Stimulated activated CD4-positive, alpha-beta T cell treated with anti-CD3 and anti-CD28 coated beads, Interleukin-1b, Interleukin-23, amount 100 ng/mL, for 1 hour (primary cell): Measurements from ENCODE around the gene IL36G.

Source experiments
- DNase-seq, 2 donors: peaks; one replicate each; pipeline ENCODE4 v3.0.0-alpha.2; 2020; ENCODE audit warnings: low read depth in 2 of 2

IL36G gene

DNA sequence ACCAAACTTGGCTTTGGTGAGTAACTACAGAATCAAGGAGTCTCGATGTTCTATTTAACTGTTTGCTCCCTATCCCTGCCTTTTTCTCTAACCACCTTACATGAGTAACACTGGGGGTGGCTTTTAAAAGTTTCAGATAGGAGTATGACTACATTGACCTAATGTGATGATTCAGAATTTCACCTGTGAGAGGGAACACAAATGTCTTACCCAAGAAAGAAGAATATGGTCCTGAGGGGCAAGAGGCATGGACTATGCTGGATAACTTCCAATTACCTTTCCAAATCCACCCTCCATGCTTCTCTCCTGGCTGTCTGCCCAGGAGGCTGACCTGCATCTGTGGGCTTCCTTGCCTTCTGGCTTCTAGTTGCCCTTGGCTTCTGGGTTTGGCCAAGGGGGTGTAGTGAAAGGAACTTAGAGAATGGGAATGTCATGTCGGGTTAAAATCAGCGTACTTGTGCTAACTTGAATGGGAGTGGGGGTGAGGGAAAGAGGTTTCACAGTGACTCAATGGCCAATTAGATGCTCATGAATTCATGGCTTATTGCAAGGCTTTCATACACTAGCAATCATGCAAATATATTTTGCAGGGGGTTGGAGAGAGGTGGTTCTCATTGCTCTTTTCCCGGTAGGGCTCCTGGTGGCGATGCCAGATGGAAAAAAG, 5.3 kb upstream of the IL36G start:
- DNase-seq: no peak

GRCh38 chr2:112973156-112973555, 4.7 kb upstream of the IL36G start:
- DNase-seq: no peak

- no peak for DNase-seq
These were observed 1.9 kb downstream of the IL36G start for GRCh38 chr2:112979731-112980130.

DNA sequence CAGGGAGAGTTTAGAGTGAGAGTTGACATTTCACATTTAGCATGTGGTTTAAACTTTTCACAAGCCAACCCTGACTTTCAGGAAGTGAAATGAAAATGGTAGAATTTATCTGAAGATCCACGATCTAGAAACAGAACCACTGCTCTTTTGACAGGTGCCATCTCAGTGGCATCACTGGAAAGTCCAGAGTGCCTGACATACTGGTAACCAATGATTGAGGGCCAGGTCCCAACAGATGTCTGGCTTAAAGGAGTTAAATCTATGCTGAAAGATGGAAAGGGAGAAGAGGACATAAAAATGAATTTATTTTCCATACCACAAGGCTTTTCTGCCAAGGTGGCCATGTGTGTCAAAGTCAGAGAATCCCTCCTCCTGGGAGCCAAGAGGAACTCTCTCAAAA, 2.7 kb downstream of the IL36G start:
- DNase-seq: no peak

GRCh38 chr2:112985090-112985489, 7.3 kb downstream of the IL36G start:
- DNase-seq: no peak

DNA sequence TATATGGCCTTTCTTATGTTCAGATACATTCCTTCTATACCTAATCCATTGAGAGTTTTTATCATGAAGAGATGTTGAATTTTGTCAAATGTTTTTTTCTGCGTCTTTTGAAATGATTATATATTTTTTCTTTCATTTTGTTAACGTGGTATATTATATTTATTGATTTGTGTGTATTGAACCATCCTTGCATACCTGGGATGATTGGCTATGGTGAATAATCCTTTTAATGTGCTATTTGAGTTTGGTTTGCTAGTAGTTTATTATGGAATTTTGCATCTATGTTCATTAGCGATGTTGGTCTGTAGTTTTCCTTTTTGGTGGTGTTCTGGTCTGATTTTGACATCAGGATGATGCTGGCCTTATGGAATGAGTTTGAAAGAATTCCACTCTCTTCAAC, 11.8 kb downstream of the IL36G start:
- DNase-seq: no peak

- no peak for DNase-seq
These were observed 16.0 kb downstream of the IL36G start for GRCh38 chr2:112993831-112994230.

GRCh38 chr2:112994648-112995047, 16.8 kb downstream of the IL36G start:
- no peak for DNase-seq

- DNase-seq: no peak
These were observed 17.6 kb downstream of the IL36G start for GRCh38 chr2:112995346-112995920.

- DNase-seq: peak; percentile 9 to 34
These were observed 18.8 kb downstream of the IL36G start for GRCh38 chr2:112996635-112997034.

DNA sequence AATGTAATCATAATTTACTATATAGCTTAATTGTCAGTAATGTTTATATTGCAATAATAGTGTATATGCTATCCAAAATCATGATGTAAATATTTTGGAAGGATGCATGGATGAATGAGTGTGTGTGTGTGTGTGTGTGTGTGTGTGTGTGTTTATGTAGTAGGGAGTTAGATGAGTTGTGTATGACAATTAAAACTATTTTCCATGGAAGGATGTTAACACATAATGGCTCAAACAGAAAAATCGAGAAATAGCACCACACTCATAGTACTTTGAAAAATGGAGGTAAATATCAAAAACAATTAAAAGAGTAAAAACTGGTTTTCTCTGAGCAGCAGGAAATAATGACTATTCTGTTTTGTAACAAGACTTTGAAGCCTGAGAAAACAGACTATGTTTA, 19.3 kb downstream of the IL36G start:
- no peak for DNase-seq

- no peak for DNase-seq
These were observed 22.6 kb downstream of the IL36G start for GRCh38 chr2:113000436-113000835.

DNA sequence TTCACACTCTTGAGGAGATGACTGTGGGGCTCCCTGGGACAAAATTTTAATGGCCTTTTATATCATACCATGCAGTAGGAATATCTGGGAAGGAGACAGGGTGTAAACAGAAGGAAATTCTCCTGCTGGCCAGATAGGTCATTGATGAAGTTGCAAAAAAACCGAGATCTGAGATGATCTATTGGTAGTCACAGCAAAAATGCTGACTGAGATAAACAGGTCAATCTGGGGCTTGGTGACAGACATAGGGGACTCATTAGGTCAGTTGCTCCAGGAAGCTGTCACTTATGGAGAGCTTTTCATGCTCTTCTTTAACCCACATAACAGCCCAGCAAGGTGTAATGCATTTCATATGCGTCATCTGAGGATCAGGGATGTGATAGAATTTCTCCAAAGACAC, 24.9 kb downstream of the IL36G start:
- DNase-seq: no peak

DNA sequence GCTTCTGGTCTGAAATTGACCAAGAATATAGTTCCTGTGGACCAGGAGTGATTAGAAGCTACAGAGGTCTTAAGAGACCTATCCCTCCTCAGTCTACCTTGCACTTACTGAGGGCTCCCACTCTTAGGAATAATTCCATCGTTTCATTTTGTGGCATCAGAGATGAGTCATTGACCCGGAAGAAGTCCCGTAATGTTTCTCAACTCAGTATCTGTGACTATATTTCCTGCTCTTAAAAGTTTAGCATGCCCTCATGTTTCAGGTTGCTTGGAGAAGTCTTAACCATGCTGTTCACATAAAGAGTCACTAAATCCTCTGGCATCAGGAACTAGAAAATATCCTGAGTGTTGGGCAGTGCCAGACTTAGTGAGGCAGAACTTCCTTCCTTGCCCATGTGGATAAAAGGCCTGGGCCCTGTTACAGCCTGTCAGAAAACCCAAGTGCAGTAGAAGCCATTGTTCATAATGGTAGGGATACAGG, 27.3 kb downstream of the IL36G start, which contains the start of gene IL36A:
TSS of gene IL36A (plus strand) at position 430 of the 480 bp plus-strand sequence. CDS start 413 bp downstream, outside the sequence.
- DNase-seq: no peak

DNA sequence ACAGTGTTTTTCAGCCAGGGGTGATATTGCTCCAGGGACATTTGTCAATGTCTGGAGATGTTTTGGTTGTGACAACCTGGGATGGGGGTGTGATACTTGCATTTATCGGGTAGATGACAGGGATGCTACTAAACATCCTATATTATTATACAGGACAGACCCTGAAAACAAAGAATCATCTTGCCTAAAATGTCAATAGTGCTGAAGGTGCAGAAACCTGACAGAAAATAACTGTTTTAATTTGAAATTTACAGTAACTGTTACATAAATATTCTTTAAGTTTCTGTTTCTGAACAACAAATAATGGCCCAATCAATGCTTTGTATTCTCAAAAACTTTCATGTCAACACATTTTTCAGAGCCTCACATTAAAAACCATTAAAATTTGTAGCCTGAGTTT, 29.4 kb downstream of the IL36G start:
- DNase-seq: no peak

GRCh38 chr2:113009622-113010021, 31.8 kb downstream of the IL36G start:
- no peak for DNase-seq

- DNase-seq: no peak
These were observed 32.3 kb downstream of the IL36G start for GRCh38 chr2:113010088-113010487.

- DNase-seq: no peak
These were observed 33.3 kb downstream of the IL36G start for GRCh38 chr2:113011108-113011507.

GRCh38 chr2:113012436-113013335, 34.9 kb downstream of the IL36G start:
- DNase-seq: no peak

- no peak for DNase-seq
These were observed 35.5 kb downstream of the IL36G start for GRCh38 chr2:113013336-113013661.

GRCh38 chr2:113014067-113014466, 36.3 kb downstream of the IL36G start:
- DNase-seq: no peak

DNA sequence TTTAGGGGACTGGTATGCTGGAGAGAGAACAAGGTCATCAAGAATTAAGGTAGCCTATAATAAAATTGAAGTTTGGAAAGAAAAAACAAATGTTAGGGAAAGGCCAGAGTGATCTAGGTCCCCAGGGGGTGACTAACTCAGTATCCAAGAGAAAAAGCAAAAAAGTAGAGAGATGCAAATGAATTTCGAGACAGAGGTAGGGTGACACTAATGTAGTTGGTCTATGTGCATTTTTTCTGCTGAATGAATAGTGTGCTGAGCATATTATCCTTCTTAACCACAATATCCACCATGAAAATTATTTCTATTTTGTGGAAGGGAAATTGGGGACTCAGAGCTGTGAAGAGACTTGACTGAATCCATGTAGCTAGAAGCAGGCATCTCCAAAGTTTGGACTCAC, 37.2 kb downstream of the IL36G start:
- DNase-seq: no peak

- DNase-seq: no peak
These were observed 37.8 kb downstream of the IL36G start for GRCh38 chr2:113015655-113016054.
